ENCODE data around the gene MAP3K5. TPM values are rescaled to one million over a fixed set of nuclear protein-coding genes. Genes with fewer than 3 reads are reported as not detected.

MAP3K5 gene
- total RNA-seq, 1 donor from 2014 or later = 6.1 TPM

DNA sequence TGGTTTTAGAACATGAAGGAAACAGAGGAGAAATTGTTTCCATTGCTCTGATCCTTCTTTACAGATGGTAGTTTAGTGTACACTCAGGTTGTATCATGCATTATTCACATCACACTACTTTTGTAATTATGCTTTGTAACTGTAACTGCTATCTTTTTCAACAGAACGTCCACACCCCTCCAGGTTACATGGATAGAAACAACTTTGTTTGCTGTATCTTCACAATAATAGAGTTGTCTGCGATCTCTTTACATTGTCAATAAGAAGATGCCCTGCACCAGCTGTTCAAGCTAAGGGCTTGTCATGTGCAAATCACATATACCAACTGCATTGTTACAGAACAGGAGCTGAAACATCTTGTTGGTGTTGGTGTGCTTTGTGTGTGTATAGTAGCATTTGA, 174.2 kb downstream of the MAP3K5 start:
- H3K4me1 Mint-ChIP-seq (ENCODE audit: low read depth) = no peaks in the 10 kb centered on the region
- DNase-seq (ENCODE audit: low spot score) = no peak

DNA sequence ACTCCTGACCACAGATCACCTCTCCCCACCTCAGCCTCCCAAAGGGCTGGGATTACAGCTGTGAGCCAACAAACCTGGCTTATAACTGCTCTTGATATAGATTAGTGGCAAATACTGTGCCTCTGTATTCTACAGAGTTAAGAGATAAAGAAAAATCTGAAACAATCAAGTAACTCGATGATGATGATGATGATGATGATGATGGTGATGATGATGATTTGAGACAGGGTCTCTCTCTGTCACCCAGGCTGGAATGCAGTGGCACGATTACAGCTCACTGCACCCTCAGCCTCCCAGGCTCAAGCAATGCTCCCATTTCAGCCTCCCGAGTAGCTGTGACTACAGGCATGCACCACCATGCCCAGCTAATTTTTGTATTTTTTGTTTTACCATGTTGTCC, 175.8 kb downstream of the MAP3K5 start:
- peaks cover 18% of the 10 kb centered on the region for H3K36me3 Mint-ChIP-seq (ENCODE audit: low read depth)
- no peaks in the 10 kb centered on the region for H3K27me3 Mint-ChIP-seq (ENCODE audit: low read depth)
- no peak overlapping the region for H3K27ac Mint-ChIP-seq
- no peak overlapping the region for H3K4me3 Mint-ChIP-seq (ENCODE audit: low read depth)
- intact Hi-C loops (cut with micrococcal nuclease) = no loop called here
- DNase-seq (ENCODE audit: low spot score) = no peak
- H3K4me1 Mint-ChIP-seq (ENCODE audit: low read depth) = no peaks in the 10 kb centered on the region
- no peaks in the 10 kb centered on the region for H3K9me3 Mint-ChIP-seq

More for the DNA sequence above, 174.2 kb downstream of the MAP3K5 start:
- intact Hi-C loops (cut with micrococcal nuclease) = no loop called here
- Mint-ChIP-seq H3K9me3 (no peaks in the 10 kb centered on the region), H3K36me3 (ENCODE audit: low read depth) (peaks cover 12% of the 10 kb centered on the region), H3K4me3 (ENCODE audit: low read depth) (no peak overlapping the region), H3K27me3 (ENCODE audit: low read depth) (no peaks in the 10 kb centered on the region), H3K27ac (no peak overlapping the region)

DNA sequence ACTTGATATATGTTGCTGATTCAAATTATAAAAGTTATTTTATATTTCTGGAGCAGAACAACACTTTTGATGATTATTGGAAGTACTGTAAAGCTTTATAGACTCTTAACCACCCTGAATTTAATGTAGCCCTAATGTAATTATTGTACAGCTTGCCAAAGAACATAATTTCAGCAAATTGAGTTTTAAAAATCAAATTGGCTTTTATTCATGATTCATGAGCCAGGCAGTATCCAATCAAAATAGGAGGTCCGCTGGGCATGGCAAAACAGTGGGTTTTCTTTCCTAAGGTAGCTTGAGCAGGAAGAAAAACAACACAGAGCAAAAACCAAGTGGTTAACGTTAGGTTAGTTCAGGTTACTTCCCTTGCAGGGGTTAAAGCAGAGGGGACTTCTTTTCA, 177.3 kb downstream of the MAP3K5 start:
- H3K4me3 Mint-ChIP-seq (ENCODE audit: low read depth) = no peak overlapping the region
- peaks cover 6% of the 10 kb centered on the region for H3K4me1 Mint-ChIP-seq (ENCODE audit: low read depth)
- peaks cover 25% of the 10 kb centered on the region for H3K36me3 Mint-ChIP-seq (ENCODE audit: low read depth)
- DNase-seq (ENCODE audit: low spot score) = no peak
- intact Hi-C loops (cut with micrococcal nuclease) = no loop called here
- H3K27me3 Mint-ChIP-seq (ENCODE audit: low read depth) = no peaks in the 10 kb centered on the region
- H3K9me3 Mint-ChIP-seq = no peaks in the 10 kb centered on the region
- no peak overlapping the region for H3K27ac Mint-ChIP-seq

DNA sequence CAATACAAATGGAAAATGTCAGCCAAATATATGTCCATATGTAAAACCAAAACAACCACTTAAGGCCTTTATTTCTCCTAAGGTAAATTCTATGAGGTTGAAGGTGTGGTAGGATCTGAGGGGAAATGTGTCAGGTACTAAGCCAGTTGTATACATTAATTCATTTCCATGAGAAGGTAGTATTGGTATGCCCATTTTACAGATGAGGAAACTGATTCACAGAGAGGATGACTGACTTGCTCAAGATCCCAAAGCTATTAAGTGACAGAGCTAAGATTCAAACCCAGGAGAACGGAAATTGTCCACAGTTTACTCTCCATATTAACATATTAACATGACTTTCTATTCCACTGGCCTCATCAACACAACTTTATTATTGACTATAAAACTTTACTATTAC, 177.9 kb downstream of the MAP3K5 start:
- no peak overlapping the region for H3K4me3 Mint-ChIP-seq (ENCODE audit: low read depth)
- no peak overlapping the region for H3K27ac Mint-ChIP-seq
- no peak for DNase-seq (ENCODE audit: low spot score)
- H3K36me3 Mint-ChIP-seq (ENCODE audit: low read depth) = peaks cover 27% of the 10 kb centered on the region
- no peaks in the 10 kb centered on the region for H3K27me3 Mint-ChIP-seq (ENCODE audit: low read depth)
- peaks cover 9% of the 10 kb centered on the region for H3K4me1 Mint-ChIP-seq (ENCODE audit: low read depth)
- intact Hi-C loops (cut with micrococcal nuclease) = no loop called here
- H3K9me3 Mint-ChIP-seq = no peaks in the 10 kb centered on the region

DNA sequence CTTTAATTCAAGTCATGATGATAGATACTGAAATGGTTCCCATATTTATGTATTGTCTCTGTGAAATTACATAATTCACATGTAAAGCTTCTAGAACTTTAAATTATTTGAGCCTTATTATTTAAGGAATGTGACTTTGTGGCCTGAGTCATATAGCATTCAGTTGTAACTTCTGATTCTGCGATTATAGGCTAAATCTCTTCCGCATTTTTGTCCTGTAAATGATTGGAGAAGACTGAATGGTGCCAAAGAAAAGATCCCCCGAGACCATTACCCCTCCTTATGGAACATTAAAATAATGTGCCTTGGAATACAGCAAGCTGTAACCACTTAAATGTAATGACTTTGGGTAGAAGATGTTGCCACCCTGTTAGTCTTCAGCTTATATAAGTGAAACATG, 178.8 kb downstream of the MAP3K5 start:
- no peak for DNase-seq (ENCODE audit: low spot score)
- H3K27ac Mint-ChIP-seq = no peak overlapping the region
- peaks cover 9% of the 10 kb centered on the region for H3K4me1 Mint-ChIP-seq (ENCODE audit: low read depth)
- no peak overlapping the region for H3K4me3 Mint-ChIP-seq (ENCODE audit: low read depth)
- H3K36me3 Mint-ChIP-seq (ENCODE audit: low read depth) = peaks cover 22% of the 10 kb centered on the region
- no peaks in the 10 kb centered on the region for H3K9me3 Mint-ChIP-seq
- intact Hi-C loops (cut with micrococcal nuclease) = no loop called here
- H3K27me3 Mint-ChIP-seq (ENCODE audit: low read depth) = no peaks in the 10 kb centered on the region

DNA sequence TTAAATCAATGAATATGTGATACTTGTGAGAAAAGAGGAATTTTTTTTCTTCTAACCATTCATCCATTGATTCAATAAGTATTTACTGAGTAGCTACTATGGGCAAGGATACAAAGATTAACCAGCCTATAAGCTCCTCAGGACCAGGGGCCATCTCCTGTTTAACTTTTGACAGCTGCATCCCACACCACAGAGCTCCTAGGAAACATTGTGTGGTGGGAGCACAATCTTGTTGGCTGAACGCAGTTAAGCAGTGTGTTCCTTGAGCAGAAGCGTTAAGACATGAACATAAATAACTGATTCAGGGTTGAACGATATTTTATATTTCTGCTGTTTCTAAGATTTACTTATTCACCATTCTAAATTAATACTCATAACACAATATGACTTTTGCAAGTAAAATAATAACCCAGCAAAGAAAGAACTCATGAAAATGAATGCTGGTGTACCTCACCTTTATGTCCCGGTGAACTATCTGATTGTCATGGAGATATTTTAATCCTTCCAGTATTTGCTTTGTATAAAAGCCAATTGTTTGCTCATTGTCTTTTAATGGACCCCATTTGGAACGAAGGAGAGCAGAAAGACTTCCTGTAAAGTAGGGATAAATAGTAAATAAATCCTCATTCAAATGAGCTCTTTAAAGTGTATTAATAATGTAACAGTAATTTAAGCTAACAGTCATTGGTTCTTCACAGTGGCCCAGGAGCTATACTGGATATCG, 179.4 kb downstream of the MAP3K5 start:
- DNase-seq (ENCODE audit: low spot score) = no peak
- Mint-ChIP-seq H3K27me3 (ENCODE audit: low read depth) (no peaks in the 10 kb centered on the region), H3K9me3 (no peaks in the 10 kb centered on the region), H3K27ac (no peak overlapping the region), H3K36me3 (ENCODE audit: low read depth) (peaks cover 26% of the 10 kb centered on the region), H3K4me1 (ENCODE audit: low read depth) (peaks cover 13% of the 10 kb centered on the region), H3K4me3 (ENCODE audit: low read depth) (no peak overlapping the region)
- intact Hi-C loops (cut with micrococcal nuclease) = no loop called here

DNA sequence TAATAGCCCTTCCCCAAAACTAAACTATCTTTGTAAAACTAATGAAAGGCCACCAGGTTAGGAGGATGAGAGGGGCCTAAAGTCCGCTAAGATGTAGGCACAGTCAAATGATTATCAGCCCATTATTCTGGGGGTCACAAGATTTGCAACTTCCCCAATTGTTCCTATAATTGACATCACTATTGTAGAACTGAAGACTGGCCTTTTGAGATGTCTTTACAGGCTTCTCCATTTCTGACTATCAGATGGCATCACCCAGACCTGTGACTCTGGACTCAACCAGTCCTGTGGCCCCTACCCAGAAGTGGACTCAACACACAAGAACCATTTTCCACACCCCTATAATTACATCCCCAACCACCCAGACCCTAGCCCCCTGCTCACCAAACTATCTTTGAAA, 180.5 kb downstream of the MAP3K5 start:
- intact Hi-C loops (cut with micrococcal nuclease) = no loop called here
- no peaks in the 10 kb centered on the region for H3K27me3 Mint-ChIP-seq (ENCODE audit: low read depth)
- H3K36me3 Mint-ChIP-seq (ENCODE audit: low read depth) = peaks cover 26% of the 10 kb centered on the region
- no peak overlapping the region for H3K4me3 Mint-ChIP-seq (ENCODE audit: low read depth)
- H3K4me1 Mint-ChIP-seq (ENCODE audit: low read depth) = peaks cover 15% of the 10 kb centered on the region
- no peak overlapping the region for H3K27ac Mint-ChIP-seq
- H3K9me3 Mint-ChIP-seq = no peaks in the 10 kb centered on the region
- DNase-seq (ENCODE audit: low spot score) = no peak

DNA sequence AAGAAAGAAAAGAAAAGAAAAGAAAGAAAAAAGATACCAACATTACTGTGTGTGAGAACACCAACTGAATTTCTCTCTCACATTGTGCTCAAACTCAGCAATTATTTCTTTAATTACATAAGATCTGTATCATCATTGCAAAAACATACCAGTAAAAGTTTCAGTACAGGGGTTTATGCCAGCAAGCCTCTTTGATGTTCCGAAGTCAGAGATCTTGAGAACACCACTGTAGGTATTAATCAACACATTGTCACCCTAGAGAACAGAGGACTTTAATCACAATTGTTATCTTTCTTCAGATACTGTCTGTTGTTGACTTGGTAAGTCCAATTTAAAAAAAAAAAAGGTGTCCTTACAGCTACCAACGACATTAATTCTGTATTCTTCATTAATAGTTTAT, 181.1 kb downstream of the MAP3K5 start:
- H3K9me3 Mint-ChIP-seq = no peaks in the 10 kb centered on the region
- H3K4me1 Mint-ChIP-seq (ENCODE audit: low read depth) = peaks cover 15% of the 10 kb centered on the region
- H3K36me3 Mint-ChIP-seq (ENCODE audit: low read depth) = peaks cover 26% of the 10 kb centered on the region
- intact Hi-C loops (cut with micrococcal nuclease) = no loop called here
- H3K27me3 Mint-ChIP-seq (ENCODE audit: low read depth) = no peaks in the 10 kb centered on the region
- H3K4me3 Mint-ChIP-seq (ENCODE audit: low read depth) = no peak overlapping the region
- H3K27ac Mint-ChIP-seq = no peak overlapping the region
- no peak for DNase-seq (ENCODE audit: low spot score)

DNA sequence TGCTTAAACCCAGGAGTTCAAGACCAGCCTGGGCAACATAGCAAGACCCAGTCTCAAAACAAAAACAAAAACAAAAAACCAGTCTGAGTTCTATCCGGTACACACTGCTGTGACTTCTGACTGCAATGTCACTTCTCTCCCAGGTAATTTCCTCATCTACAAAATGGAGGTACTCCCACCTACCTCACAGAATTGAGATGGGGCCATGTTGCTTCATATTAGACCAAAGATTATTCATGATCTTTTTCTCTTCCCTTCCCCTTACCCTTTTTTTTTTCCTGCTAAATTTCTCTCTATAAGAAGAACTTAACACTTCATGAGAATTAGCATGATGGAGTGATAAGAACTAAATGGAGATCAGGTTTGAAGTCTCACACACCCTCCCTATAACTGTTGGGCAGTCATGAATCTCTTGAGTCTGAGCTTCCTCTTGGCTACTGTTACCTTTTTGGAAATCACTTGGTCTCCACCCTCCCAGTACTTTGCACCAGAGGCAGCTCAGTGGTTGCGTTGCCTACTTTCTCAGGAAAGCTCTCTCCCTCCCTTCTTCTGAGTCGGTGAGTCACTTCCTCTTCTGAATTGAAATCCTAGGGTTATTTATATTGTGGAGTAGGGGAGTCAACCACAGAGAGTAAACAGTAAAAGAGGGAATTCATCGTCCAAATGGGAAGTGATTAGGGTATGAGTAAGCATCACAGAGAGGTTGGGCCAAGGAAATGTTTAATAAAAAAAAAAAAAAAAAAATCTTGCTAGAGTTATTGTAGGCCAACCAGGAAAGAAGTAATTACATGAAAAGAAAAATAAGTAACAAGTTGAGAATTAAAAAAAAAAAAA, 182.2 kb downstream of the MAP3K5 start:
- no peak for DNase-seq (ENCODE audit: low spot score)
- Mint-ChIP-seq H3K4me1 (ENCODE audit: low read depth) (peaks cover 15% of the 10 kb centered on the region), H3K27ac (peak overlapping the region; percentile 0), H3K36me3 (ENCODE audit: low read depth) (peaks cover 26% of the 10 kb centered on the region), H3K27me3 (ENCODE audit: low read depth) (no peaks in the 10 kb centered on the region), H3K4me3 (ENCODE audit: low read depth) (no peak overlapping the region), H3K9me3 (no peaks in the 10 kb centered on the region)
- intact Hi-C loops (cut with micrococcal nuclease) = loop anchor here (5.0 kb wide), 1 partner anchor 32 kb away; no protein-coding TSS in a partner anchor

DNA sequence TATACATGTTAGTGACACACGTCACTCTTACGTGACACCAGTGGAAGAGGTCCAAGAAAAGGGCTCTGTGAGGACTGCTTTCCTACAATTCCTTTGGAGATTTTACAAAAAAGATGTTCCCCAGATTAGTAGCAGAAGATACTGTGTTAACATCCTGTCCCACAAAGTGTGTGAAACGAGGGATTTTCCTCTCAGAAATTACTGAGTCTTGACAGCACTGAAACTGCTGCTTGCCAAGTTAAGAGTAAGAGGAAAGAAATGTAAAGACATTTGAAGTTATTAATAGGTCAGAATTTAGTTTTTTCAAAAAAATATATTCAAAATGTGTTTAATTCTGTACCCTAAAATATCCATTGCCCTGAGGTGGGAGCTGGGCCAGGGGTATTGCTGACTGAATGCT, 183.3 kb downstream of the MAP3K5 start:
- intact Hi-C loops (cut with micrococcal nuclease) = loop anchor here (1.0 to 5.0 kb wide), 2 partner anchors 33 to 184 kb away; no protein-coding TSS in a partner anchor
- H3K27ac Mint-ChIP-seq = no peak overlapping the region
- no peak for DNase-seq (ENCODE audit: low spot score)
- H3K9me3 Mint-ChIP-seq = no peaks in the 10 kb centered on the region
- H3K36me3 Mint-ChIP-seq (ENCODE audit: low read depth) = peaks cover 30% of the 10 kb centered on the region
- no peak overlapping the region for H3K4me3 Mint-ChIP-seq (ENCODE audit: low read depth)
- peaks cover 15% of the 10 kb centered on the region for H3K4me1 Mint-ChIP-seq (ENCODE audit: low read depth)
- H3K27me3 Mint-ChIP-seq (ENCODE audit: low read depth) = no peaks in the 10 kb centered on the region

DNA sequence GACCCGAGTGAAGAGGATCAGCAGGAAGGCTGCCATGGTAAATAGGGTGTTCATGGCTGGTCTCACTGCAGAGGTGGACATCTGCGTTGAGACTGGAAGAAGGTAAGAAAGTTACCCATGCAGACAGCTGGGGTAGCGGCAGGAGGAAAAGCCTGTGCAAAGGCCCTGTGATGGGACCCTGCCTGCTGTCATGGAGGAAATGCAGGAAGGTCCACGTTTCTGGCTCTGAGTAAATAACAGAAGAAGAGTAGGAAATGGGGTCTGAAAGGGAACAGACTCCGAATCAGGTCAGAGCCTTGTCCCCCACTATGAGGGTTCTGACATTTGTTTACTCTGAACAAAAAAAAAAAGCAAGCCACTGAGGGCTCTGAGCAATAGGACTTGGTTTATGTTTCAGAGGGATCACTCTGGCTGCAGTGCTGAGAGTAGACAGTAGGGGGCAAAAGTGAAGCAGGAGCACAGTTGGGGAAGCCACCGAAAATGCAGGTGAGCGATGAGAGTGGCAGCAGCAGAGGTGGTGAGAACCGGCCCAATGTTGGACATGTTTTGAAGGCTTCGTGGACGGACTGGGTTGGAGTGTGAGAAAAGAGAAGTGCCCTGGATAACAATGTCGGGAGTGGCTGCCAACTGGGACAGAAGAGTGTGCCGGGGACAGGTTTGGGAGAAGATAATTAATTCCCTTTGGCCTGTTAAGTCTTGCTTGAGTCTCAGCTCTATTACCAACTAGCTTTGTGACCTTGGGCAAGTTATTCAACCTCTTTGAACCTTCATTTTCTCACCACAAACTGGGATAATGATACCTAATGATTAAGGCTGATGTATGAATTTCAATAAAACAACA, 184.1 kb downstream of the MAP3K5 start:
- Mint-ChIP-seq H3K9me3 (no peaks in the 10 kb centered on the region), H3K27me3 (ENCODE audit: low read depth) (no peaks in the 10 kb centered on the region), H3K27ac (no peak overlapping the region), H3K4me3 (ENCODE audit: low read depth) (no peak overlapping the region), H3K4me1 (ENCODE audit: low read depth) (peaks cover 15% of the 10 kb centered on the region), H3K36me3 (ENCODE audit: low read depth) (peaks cover 32% of the 10 kb centered on the region)
- peak; percentile 65 for DNase-seq (ENCODE audit: low spot score)
- intact Hi-C loops (cut with micrococcal nuclease) = loop anchor here (1.0 to 5.0 kb wide), 2 partner anchors 34 to 185 kb away; no protein-coding TSS in a partner anchor

DNA sequence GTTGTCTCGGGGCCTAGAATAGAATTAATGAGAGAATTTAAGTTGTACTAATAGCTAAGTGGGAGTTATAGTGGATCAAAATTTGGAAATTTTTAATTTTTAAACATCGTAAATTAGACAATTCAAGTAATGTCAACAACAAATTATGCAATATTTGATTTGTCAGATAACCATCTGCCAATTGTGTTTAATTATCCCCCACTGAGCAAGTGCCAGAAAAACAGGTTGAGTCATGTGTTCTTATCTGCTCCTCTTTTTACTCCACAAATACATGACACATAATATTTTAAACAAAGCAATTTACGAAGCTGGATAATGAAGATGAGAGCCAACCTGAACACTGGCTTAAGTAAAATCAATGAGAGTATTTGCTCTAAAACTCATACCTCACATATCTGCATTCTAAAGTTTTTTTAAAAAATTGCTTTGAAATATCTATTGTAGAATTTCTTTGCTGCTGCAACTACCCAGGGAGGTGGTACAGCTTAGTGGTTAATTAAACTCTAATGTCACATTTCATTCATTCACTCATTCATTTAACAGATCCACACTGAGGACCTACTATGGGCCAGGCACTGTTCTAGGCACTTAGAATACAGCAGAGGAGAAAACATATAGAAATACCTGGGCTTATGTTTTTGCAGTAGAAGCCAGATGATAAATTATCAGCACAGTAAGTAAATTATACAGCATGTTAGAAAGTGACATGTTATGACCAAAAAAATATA, 184.9 kb downstream of the MAP3K5 start:
- no peak overlapping the region for H3K27ac Mint-ChIP-seq
- peaks cover 15% of the 10 kb centered on the region for H3K4me1 Mint-ChIP-seq (ENCODE audit: low read depth)

More for the DNA sequence above, 184.9 kb downstream of the MAP3K5 start:
- H3K9me3 Mint-ChIP-seq = no peaks in the 10 kb centered on the region
- H3K27me3 Mint-ChIP-seq (ENCODE audit: low read depth) = no peaks in the 10 kb centered on the region
- peaks cover 29% of the 10 kb centered on the region for H3K36me3 Mint-ChIP-seq (ENCODE audit: low read depth)
- no peak for DNase-seq (ENCODE audit: low spot score)
- intact Hi-C loops (cut with micrococcal nuclease) = loop anchor here (5.0 kb wide), 1 partner anchor 35 kb away; no protein-coding TSS in a partner anchor
- no peak overlapping the region for H3K4me3 Mint-ChIP-seq (ENCODE audit: low read depth)
